ENCODE data around the gene DEFB124.

- TF ChIP-seq CTCF (IDR thresholded peaks at IDR 0.05; ENCODE audit: insufficient read depth, low read depth, low read length) (no peak), EZH2 (IDR thresholded peaks at IDR 0.05; ENCODE audit: insufficient read depth, low read length) (no peak)
Measured at GRCh38 chr20:31474097-31474436, 860 bp downstream of the DEFB124 start.
